ENCODE data around the gene TAPBPL.
A peak's percentile ranks its signal among the peaks of the same experiment; 100 is the strongest.

The TAPBPL gene

DNA sequence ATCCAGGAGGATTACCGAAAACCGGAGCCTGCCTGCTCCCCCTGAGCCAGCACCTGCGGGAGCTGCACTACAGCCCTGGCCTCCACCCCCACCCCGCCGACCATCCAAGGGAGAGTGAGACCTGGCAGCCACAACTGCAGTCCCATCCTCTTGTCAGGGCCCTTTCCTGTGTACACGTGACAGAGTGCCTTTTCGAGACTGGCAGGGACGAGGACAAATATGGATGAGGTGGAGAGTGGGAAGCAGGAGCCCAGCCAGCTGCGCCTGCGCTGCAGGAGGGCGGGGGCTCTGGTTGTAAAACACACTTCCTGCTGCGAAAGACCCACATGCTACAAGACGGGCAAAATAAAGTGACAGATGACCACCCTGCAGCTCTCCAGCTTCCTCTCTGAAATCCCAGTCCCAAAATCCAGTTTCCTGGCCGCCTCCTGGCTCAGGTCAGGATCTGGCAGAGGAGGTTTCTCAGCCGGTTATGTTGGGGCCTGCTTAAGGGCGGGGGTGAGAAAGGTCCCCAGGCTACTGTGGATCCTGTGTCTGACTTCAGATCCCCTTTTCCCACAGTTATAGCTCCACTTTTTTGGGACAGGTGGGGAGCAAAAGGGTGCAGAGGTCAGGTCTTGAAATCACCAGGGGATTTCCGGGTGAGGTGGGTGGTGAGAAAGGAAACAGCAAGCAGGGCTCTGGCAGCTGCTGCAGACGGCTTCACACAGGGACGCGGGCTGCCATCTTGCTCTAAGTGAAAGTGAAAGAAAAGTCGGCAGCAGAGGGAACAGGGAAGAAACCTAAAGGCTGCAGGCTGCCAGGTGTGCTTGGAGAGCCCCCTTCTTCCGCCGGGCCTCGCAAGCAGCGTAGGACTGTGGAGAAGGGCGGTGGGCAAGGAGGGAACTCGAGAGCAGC lies at the start of gene TAPBPL:
TAPBPL (plus strand) TSS at position 695 of the 897 bp plus-strand sequence. CDS start 207 bp downstream, outside the sequence.
- peak within 1 kb of the TSS; percentile 74 for H3K4me3 ChIP-seq (ENCODE audit: low read depth, low read length)
- TF ChIP-seq CTCF (IDR thresholded peaks at IDR 0.05; ENCODE audit: low read depth, low read length): no peak

DNA sequence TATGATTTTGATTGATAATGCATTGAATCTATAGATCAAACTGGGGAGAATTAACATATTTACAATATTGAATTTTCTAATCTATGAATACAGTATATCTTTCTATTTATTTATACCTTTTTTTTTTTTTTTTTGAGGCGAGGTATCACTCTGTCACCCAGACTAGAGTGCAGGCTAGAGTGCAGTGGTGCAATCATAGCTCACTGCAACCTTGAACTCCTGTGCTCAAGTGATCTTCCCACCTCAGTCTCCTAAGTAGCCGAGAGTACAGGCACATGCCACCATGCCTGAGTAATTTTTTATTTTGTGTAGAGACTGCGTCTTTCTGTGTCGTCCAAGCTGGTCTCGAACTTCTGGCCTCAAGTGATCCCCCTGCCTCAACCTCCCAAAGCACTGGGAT lies 47.5 kb upstream of the TAPBPL start:
- no peak overlapping the region for H3K4me3 ChIP-seq (ENCODE audit: low read depth, low read length)
- TF ChIP-seq CTCF (IDR thresholded peaks at IDR 0.05; ENCODE audit: low read depth, low read length): no peak

DNA sequence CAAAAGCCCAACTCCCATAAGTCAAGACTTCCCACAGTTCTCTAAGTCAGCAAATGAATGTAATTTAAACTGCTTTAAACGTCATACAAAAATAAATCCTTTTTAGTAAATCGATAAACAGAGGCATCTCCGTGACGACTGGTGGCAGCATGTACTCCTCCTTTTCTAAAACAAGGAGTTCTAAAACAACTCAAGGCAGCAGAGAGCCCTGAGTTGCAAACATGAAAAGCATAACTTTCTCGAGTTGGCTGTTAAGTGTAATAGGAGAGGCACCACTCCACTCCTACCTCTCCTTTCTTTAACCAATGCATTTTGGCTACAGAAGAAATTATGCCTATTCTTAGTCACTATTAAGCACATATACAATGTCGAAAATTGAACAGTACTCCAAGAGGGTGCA lies 45.9 kb upstream of the TAPBPL start:
- no peak for TF ChIP-seq CTCF (IDR thresholded peaks at IDR 0.05; ENCODE audit: low read depth, low read length)

GRCh38 chr12:6407236-6407954 lies 44.4 kb upstream of the TAPBPL start:
- no peak overlapping the region for H3K4me3 ChIP-seq (ENCODE audit: low read depth, low read length)
- no peak for TF ChIP-seq CTCF (IDR thresholded peaks at IDR 0.05; ENCODE audit: low read depth, low read length)

More for the DNA sequence above, 45.9 kb upstream of the TAPBPL start:
- no peak overlapping the region for H3K4me3 ChIP-seq (ENCODE audit: low read depth, low read length)

- no peak for TF ChIP-seq CTCF (IDR thresholded peaks at IDR 0.05; ENCODE audit: low read depth, low read length)
- H3K4me3 ChIP-seq (ENCODE audit: low read depth, low read length): no peak overlapping the region
Observed at GRCh38 chr12:6416596-6416995, 35.2 kb upstream of the TAPBPL start.

DNA sequence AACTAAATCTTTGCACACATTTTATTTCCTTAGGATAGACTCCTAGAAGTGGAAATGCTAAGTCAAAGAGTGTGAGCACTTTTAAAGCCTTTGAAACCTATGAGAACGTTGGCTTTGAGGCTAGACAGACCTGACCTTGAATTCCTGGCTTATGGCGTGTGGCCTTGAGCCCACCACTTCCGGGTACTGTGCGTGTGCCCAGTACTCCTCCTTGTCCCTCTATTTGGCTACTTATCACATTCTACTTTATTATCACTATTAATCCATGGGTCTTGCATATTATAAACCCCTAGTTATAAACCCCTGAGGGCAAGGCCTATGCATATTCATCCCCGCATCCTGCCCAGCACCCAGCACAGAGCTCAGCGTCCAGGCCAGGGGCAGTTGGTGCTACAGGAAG lies 33.0 kb upstream of the TAPBPL start:
- no peak overlapping the region for H3K4me3 ChIP-seq (ENCODE audit: low read depth, low read length)
- TF ChIP-seq CTCF (IDR thresholded peaks at IDR 0.05; ENCODE audit: low read depth, low read length): no peak

- no peak for TF ChIP-seq CTCF (IDR thresholded peaks at IDR 0.05; ENCODE audit: low read depth, low read length)
Observed at GRCh38 chr12:6420364-6420763, 31.5 kb upstream of the TAPBPL start.

More at GRCh38 chr12:6420364-6420763, 31.5 kb upstream of the TAPBPL start:
- no peak overlapping the region for H3K4me3 ChIP-seq (ENCODE audit: low read depth, low read length)

Data from WI38 (cell line).